Activated CD4-positive, alpha-beta T cell treated with anti-CD3 and anti-CD28 coated beads for 1 hour (primary cell): ENCODE results near the gene PCSK7.

Source experiments
- DNase-seq: peaks from one replicate; pipeline ENCODE4 v3.0.0-alpha.2; 2020

Gene PCSK7

GRCh38 chr11:117230286-117230961, 1.4 kb downstream of the PCSK7 start:
- peak; percentile 22 for DNase-seq

GRCh38 chr11:117229931-117230285, 2.0 kb downstream of the PCSK7 start:
- DNase-seq: no peak

- no peak for DNase-seq
These were observed 2.5 kb downstream of the PCSK7 start for GRCh38 chr11:117229411-117229810.

GRCh38 chr11:117228091-117228490, 3.8 kb downstream of the PCSK7 start:
- DNase-seq: no peak

- peak; percentile 17 for DNase-seq
These were observed 5.2 kb downstream of the PCSK7 start for GRCh38 chr11:117226388-117227385.

GRCh38 chr11:117225553-117226170, 6.2 kb downstream of the PCSK7 start:
- no peak for DNase-seq

GRCh38 chr11:117223741-117224689, 7.9 kb downstream of the PCSK7 start:
- DNase-seq: no peak

GRCh38 chr11:117222991-117223740, 8.7 kb downstream of the PCSK7 start:
- no peak for DNase-seq

GRCh38 chr11:117221775-117222517, 9.9 kb downstream of the PCSK7 start:
- no peak for DNase-seq

GRCh38 chr11:117220999-117221774, 10.7 kb downstream of the PCSK7 start:
- DNase-seq: no peak

- no peak for DNase-seq
These were observed 11.3 kb downstream of the PCSK7 start for GRCh38 chr11:117220568-117220967.

GRCh38 chr11:117219995-117220394, 11.9 kb downstream of the PCSK7 start:
- DNase-seq: no peak

GRCh38 chr11:117219455-117219854, 12.4 kb downstream of the PCSK7 start:
- DNase-seq: no peak

GRCh38 chr11:117219001-117219400, 12.9 kb downstream of the PCSK7 start:
- DNase-seq: no peak

- no peak for DNase-seq
These were observed 13.5 kb downstream of the PCSK7 start for GRCh38 chr11:117218133-117218915.

GRCh38 chr11:117217141-117218084, 14.5 kb downstream of the PCSK7 start:
- no peak for DNase-seq

GRCh38 chr11:117214404-117215110, 17.3 kb downstream of the PCSK7 start:
- DNase-seq: no peak
